Fibroblast of lung (primary cell): Measurements from ENCODE around the gene TMEM52B.

Source experiments
- CTCF ChIP-seq, 2 donors: IDR thresholded peaks in 1 of 2; conservative IDR thresholded peaks in 1 of 2; 1 replicate in 1 of 2; 2 replicates in 1 of 2; pipeline ENCODE4 v1.5.1; 2011 to 2012; ENCODE audit warnings: low read length in 2 of 2, control low read depth in 1 of 2, inconsistent platforms in 1 of 2, low read depth in 1 of 2, mild to moderate bottlenecking in 1 of 2
- EZH2 ChIP-seq: IDR thresholded peaks from 2 replicates; pipeline ENCODE4 v1.5.1; 2012; ENCODE audit warnings: low read length, control low read depth, mild to moderate bottlenecking; ENCODE audit errors: missing control alignments

- TF ChIP-seq CTCF (conservative IDR thresholded peaks at IDR 0.05 in 1 of 2, IDR thresholded peaks at IDR 0.05 in 1 of 2; ENCODE audit: low read depth in 1 of 2, low read length in 2 of 2) (no peak), EZH2 (no peak)
Observed at GRCh38 chr12:10136637-10137205, 42.1 kb upstream of the TMEM52B start.
